CD4-positive, alpha-beta T cell treated with Interleukin-4 for 4 hours (primary cell): ENCODE results near the gene IKBIP.
"Not testable (repeated sequence)": the region's sequence is repeated elsewhere in the genome, so short reads cannot be mapped to it uniquely, and the experiment has no call there.

ENCODE experiments used
- DNase-seq: peaks from one replicate; pipeline ENCODE4 v3.0.0-alpha.2; 2020

Gene IKBIP

DNA sequence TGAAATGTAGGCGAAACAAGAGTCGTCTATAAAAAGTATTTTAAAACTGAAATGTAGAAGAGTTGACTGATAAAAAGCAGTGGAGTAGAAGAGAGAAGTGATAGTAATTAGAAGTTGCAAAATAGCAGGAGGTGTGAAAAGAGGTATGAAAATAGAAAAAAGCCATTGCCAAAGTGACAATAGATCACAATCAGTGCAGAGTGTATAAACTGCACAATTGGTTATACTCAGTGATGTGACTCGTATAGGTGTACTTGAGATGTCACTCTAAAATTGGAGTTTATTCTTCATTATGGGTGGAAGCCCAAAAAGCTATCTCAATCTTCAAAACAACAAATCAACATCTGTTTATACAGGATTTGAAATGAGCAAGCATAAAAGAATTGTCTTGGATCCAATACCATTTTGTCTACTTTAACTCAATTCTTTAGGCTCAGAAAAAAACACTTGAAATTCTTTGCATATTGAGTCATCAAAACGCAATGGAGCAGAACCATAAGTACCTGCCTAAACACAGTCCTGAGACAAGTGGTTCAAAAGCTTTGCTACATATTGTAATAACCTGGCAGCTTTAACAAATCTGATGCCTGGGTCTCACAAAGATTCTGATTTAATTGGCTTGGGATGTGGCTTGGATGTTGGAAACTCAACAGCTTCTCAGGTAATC is 8.8 kb downstream of the IKBIP start:
- DNase-seq, result no peak

DNA sequence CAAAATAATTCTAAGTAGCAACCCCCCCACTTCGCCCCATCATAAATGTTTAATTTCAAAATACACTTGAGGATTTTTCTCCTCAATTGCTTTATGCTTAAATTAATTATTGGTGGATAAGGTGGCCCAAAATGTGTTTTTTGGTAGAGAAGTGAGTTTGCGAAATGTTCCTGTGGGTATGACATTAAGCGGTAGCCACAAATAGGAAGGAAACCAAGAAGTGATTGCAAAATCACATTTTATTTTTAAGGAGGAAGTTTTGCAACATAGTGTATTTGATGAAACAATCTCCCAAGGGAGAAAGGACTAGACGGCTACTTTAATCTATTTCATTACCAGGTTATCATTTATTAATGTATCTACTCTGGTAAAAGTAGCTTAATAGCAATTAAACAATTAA is 25.6 kb downstream of the IKBIP start:
- DNase-seq, result no peak

- no peak for DNase-seq
Measured at GRCh38 chr12:98612696-98613334, 31.8 kb downstream of the IKBIP start.

GRCh38 chr12:98610596-98610995 is 34.0 kb downstream of the IKBIP start:
- no peak for DNase-seq

DNA sequence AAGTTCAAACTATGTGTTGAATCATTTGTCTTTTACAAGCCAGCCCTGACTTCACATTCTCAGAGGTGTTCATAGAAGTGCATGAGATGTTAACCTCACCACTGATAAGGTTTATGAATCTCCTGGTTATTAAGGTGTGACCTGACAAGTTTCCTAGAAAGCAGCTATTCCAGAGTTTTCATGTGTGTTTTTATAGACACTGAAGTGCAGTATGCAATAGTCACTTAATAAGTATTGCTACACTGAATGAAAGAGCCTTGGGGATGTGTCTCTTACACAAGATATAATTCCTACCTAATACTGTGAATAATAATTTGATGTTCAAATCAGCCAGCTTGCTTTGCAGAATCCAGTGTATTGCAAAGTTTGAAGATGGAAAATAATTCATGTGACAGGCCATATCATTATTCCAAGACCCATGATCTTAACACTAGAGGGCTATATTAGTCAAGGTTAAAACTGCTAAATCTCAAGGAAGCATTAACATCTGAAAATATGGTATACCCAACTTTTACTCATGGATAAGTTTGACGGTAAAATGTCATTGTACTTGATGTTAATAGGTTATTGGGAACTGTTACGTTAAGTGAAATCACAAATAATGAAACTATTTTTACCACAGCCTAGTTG is 38.1 kb downstream of the IKBIP start:
- no peak for DNase-seq

- no peak for DNase-seq
Measured at GRCh38 chr12:98601924-98602323, 42.7 kb downstream of the IKBIP start.

GRCh38 chr12:98597313-98597712 is 47.3 kb downstream of the IKBIP start:
- DNase-seq, result not testable (repeated sequence)

- peak; percentile 27 for DNase-seq
Measured at GRCh38 chr12:98595243-98595988, 49.2 kb downstream of the IKBIP start.

- DNase-seq, result no peak
Measured at GRCh38 chr12:98594050-98594835, 50.3 kb downstream of the IKBIP start.

- DNase-seq, result peak; percentile 96
Measured at GRCh38 chr12:98593351-98594049, 51.1 kb downstream of the IKBIP start, which contains the start of gene SLC25A3. TSS of gene SLC25A3 (plus strand) at chr12:98593686. CDS start at chr12:98593979, 293 bp downstream.

- peak; percentile 18 for DNase-seq
Measured at GRCh38 chr12:98592825-98593322, 51.7 kb downstream of the IKBIP start.

GRCh38 chr12:98591209-98591608 is 53.4 kb downstream of the IKBIP start:
- no peak for DNase-seq

DNA sequence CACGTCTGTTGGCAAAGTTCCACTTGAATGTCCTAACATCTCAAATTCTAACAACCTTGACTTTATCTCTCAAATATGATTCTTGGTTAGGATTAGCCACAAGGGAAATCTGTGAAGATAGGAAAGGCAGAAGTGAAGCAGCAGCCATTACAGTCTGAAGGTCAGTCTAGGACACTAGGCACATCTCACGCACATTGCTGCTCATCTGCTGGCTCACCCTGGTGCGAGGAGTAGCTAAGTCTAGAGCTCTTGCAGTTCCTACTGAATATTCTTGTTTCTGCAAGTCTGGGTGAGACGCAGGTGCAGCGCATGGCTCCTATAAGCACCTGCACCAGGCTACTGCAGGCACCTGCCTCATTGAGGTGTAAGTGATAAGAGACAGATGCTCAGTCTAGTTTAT is 57.5 kb downstream of the IKBIP start:
- DNase-seq, result no peak

GRCh38 chr12:98582093-98582492 is 62.5 kb downstream of the IKBIP start:
- no peak for DNase-seq

- no peak for DNase-seq
Measured at GRCh38 chr12:98581101-98581500, 63.5 kb downstream of the IKBIP start.

- no peak for DNase-seq
Measured at GRCh38 chr12:98580695-98581094, 63.9 kb downstream of the IKBIP start.

DNA sequence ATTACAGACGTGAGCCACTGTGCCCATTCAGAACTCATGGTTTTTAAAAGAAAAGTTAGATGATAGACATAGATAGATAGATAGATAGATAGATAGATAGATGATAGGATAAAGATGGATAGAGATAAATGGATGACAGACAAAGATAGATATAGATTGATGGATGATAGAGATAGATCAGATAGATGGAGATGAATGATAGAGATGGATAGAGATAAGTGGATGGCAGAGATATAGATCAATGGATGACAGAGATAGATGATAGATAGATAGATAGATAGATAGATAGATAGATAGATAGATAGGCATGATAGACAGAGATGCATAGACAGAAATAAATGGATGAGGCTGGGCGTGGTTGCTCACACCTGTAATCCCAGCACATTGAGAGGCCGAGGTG is 64.8 kb downstream of the IKBIP start:
- DNase-seq, result no peak

- no peak for DNase-seq
Measured at GRCh38 chr12:98579347-98579746, 65.2 kb downstream of the IKBIP start.

GRCh38 chr12:98578821-98579220 is 65.8 kb downstream of the IKBIP start:
- DNase-seq, result no peak

DNA sequence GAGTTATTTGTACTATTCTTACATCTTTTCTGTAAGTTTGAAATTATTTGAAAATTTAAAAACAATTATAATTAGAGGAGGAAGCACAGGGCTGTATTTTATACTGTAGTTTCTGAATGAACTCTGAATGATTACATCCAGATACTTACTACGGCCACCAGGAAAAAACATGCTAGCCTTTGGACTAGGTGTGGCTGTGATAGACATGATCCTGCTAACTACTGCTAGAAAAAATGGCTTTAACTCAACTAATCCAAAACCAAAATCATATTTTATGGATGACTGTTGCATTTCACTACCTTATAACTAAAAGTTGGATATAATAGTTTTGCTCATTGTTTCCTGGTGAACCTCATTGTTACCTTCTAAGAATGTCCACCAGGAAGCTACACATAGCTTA is 66.2 kb downstream of the IKBIP start:
- DNase-seq, result no peak

DNA sequence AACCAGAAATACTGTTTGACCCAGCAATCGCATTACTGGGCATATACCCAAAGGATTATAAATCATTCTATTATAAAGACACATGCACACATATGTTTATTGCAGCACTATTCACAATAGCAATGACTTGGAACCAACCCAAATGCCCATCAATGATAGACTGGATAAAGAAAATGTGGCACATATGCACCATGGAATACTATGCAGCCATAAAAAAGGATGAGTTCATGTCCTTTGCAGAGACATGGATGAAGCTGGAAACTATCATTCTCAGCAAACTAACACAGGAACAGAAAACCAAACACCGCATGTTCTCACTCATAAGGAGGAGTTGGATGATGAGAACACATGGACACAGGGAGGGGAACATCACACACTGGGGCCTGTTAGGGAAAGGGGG is 67.8 kb downstream of the IKBIP start:
- not testable (repeated sequence) for DNase-seq

- DNase-seq, result no peak
Measured at GRCh38 chr12:98575013-98575412, 69.6 kb downstream of the IKBIP start.
